IMR-90 (cell line): ENCODE data around the gene SKIC3. TPM values are rescaled to one million over a fixed set of nuclear protein-coding genes. Genes with fewer than 3 reads are reported as not detected.

Source experiments
- ATAC-seq: fragments of 200-7000 bp; cut with Tn5 transposase; 2 replicates; pipeline ENCODE4 v1.9.1; 2020; ENCODE audit warnings: low read depth, mild to moderate bottlenecking, moderate library complexity
- BruUV-seq: library from RNA; stranded (reverse); fragments of 400-500 nt; replicated peaks from 2 replicates; lab custom pipeline; 2021; lab: Mats Ljungman, UMichigan
- CTCF ChIA-PET: fragments of 300-600 bp; formaldehyde crosslinking; extraction: SDS; loops from one replicate; lab custom pipeline; 2021; ENCODE audit warnings: antibody characterized with exemption; lab: Yijun Ruan, JAX
- POLR2A ChIA-PET: fragments of 300-600 bp; sonication (Branson Sonifier 250); formaldehyde crosslinking; loops from one replicate; lab custom pipeline; 2022; ENCODE audit warnings: antibody characterized with exemption; ENCODE audit not compliant: unreplicated experiment; lab: Charles Lee
- DNase-seq: peaks from one replicate; pipeline ENCODE4 v3.0.0; 2013
- H2AFZ ChIP-seq: replicated peaks from 2 replicates; pipeline ENCODE3; 2013; ENCODE audit warnings: low read length, mild to moderate bottlenecking; ENCODE audit not compliant: poor library complexity
- H2AK5ac ChIP-seq: 2 replicates; pipeline ENCODE4 v1.6.1; 2013; ENCODE audit warnings: low read depth, low read length, inconsistent platforms
- H2AK9ac ChIP-seq: replicated peaks from 2 replicates; pipeline ENCODE3; 2013; ENCODE audit warnings: mild to moderate bottlenecking, low read depth, low read length, moderate library complexity; ENCODE audit not compliant: poor library complexity
- H2BK120ac ChIP-seq: 2 replicates; pipeline ENCODE4 v1.6.1; 2013; ENCODE audit warnings: low read depth, low read length, inconsistent platforms
- H2BK15ac ChIP-seq: 3 replicates; pipeline ENCODE4 v1.6.1; 2013; ENCODE audit warnings: low read depth, low read length, inconsistent platforms
- H2BK20ac ChIP-seq: 2 replicates; pipeline ENCODE4 v1.6.1; 2013; ENCODE audit warnings: low read depth, mild to moderate bottlenecking, inconsistent platforms, low read length, moderate library complexity
- H2BK5ac ChIP-seq: 2 replicates; pipeline ENCODE4 v1.6.1; 2013; ENCODE audit warnings: mild to moderate bottlenecking, low read depth, low read length, inconsistent platforms; ENCODE audit not compliant: poor library complexity, severe bottlenecking
- H3K14ac ChIP-seq: replicated peaks from 2 replicates; pipeline ENCODE4 v1.6.1; 2013; ENCODE audit warnings: low read depth, low read length, inconsistent platforms
- H3K18ac ChIP-seq: 2 replicates; pipeline ENCODE4 v1.6.1; 2013; ENCODE audit warnings: low read depth, low read length, control low read depth
- H3K23ac ChIP-seq: 2 replicates; pipeline ENCODE4 v1.6.1; 2013; ENCODE audit warnings: low read depth, low read length, inconsistent platforms
- H3K27ac ChIP-seq: 2 replicates; pipeline ENCODE4 v1.5.1; 2013; ENCODE audit warnings: mild to moderate bottlenecking, control low read depth, low read length; ENCODE audit not compliant: insufficient read depth
- H3K27me3 ChIP-seq: 2 replicates; pipeline ENCODE4 v1.6.1; 2013; ENCODE audit warnings: low read length; ENCODE audit not compliant: control insufficient read depth, insufficient read depth
- H3K36me3 ChIP-seq: 2 replicates; pipeline ENCODE4 v1.6.1; 2013; ENCODE audit warnings: low read length, mixed read lengths; ENCODE audit not compliant: control insufficient read depth, insufficient read depth
- H3K4ac ChIP-seq: 2 replicates; pipeline ENCODE4 v1.6.1; 2013; ENCODE audit warnings: low read depth, low read length, inconsistent platforms
- H3K4me1 ChIP-seq: 2 replicates; pipeline ENCODE4 v1.6.1; 2013; ENCODE audit warnings: low read length, mixed read lengths; ENCODE audit not compliant: control insufficient read depth, insufficient read depth
- H3K4me2 ChIP-seq: 2 replicates; pipeline ENCODE4 v1.6.1; 2013; ENCODE audit warnings: low read depth, mild to moderate bottlenecking, control low read depth, low read length, moderate library complexity
- H3K4me3 ChIP-seq: 2 replicates; pipeline ENCODE4 v1.5.1; 2013; ENCODE audit warnings: low read depth, mild to moderate bottlenecking, control low read depth, low read length, moderate library complexity; ENCODE audit not compliant: insufficient read depth
- H3K56ac ChIP-seq: 2 replicates; pipeline ENCODE4 v1.6.1; 2013; ENCODE audit warnings: low read length, inconsistent platforms; ENCODE audit not compliant: insufficient read depth; ENCODE audit errors: extremely low read depth
- H3K79me1 ChIP-seq, 2 experiments: 2 replicates each; pipeline ENCODE4 v1.6.1; 2013; ENCODE audit warnings: low read length in 2 of 2, inconsistent platforms in 1 of 2, low read depth in 1 of 2
- H3K9ac ChIP-seq: 2 replicates; pipeline ENCODE4 v1.6.1; 2013; ENCODE audit warnings: low read depth, low read length, control low read depth
- H3K9me1 ChIP-seq: 2 replicates; pipeline ENCODE4 v1.6.1; 2013; ENCODE audit warnings: low read length, inconsistent platforms; ENCODE audit not compliant: insufficient read depth
- H3K9me3 ChIP-seq: 2 replicates; pipeline ENCODE4 v1.6.1; 2013; ENCODE audit warnings: low read length; ENCODE audit not compliant: control insufficient read depth, insufficient read depth
- H4K20me1 ChIP-seq: 2 replicates; pipeline ENCODE4 v1.6.1; 2013; ENCODE audit warnings: low read length, inconsistent platforms; ENCODE audit not compliant: insufficient read depth
- H4K5ac ChIP-seq: 2 replicates; pipeline ENCODE4 v1.6.1; 2013; ENCODE audit warnings: mild to moderate bottlenecking, low read depth, low read length, control low read depth
- H4K8ac ChIP-seq, 2 experiments: 2 replicates each; pipeline ENCODE4 v1.6.1; 2013; ENCODE audit warnings: low read depth in 2 of 2, low read length in 2 of 2, control low read depth in 1 of 2, inconsistent platforms in 1 of 2
- H4K91ac ChIP-seq: 2 replicates; pipeline ENCODE4 v1.6.1; 2013; ENCODE audit warnings: low read depth, low read length, inconsistent platforms; ENCODE audit not compliant: insufficient read depth
- CHD1 ChIP-seq: IDR thresholded peaks from 2 replicates; pipeline ENCODE4 v1.6.1; 2012; ENCODE audit warnings: low read depth, low read length, improper control_type of control experiment
- ELK1 ChIP-seq: fragments of 150-350 bp; IDR thresholded peaks from 2 replicates; pipeline ENCODE4 v1.6.1; 2016; ENCODE audit warnings: low read depth, mild to moderate bottlenecking, low read length, moderate library complexity, borderline replicate concordance
- MAFK ChIP-seq: IDR thresholded peaks from 2 replicates; pipeline ENCODE4 v1.6.1; 2012; ENCODE audit warnings: low read depth, low read length, improper control_type of control experiment
- POLR2A ChIP-seq: IDR thresholded peaks from 2 replicates; pipeline ENCODE4 v1.6.1; 2012; ENCODE audit warnings: mild to moderate bottlenecking, low read depth, low read length
- RAD21 ChIP-seq: IDR thresholded peaks from 2 replicates; pipeline ENCODE4 v1.6.1; 2012; ENCODE audit warnings: low read length, improper control_type of control experiment
- RCOR1 ChIP-seq: IDR thresholded peaks from 2 replicates; pipeline ENCODE4 v1.6.1; 2012; ENCODE audit warnings: mild to moderate bottlenecking, low read length, improper control_type of control experiment; ENCODE audit not compliant: insufficient replicate concordance
- RFX5 ChIP-seq: IDR thresholded peaks from 2 replicates; pipeline ENCODE4 v1.8.0; 2012; ENCODE audit warnings: low read depth, mild to moderate bottlenecking, low read length, moderate library complexity
- WGBS, 2 experiments: methylation state at CpG; one replicate each; pipeline versions ENCODE4 v1.1.5 to v1.1.7; 2013; ENCODE audit warnings: missing lambda C conversion rate in 2 of 2; ENCODE audit not compliant: insufficient read length in 1 of 2; ENCODE audit errors: extremely low coverage in 2 of 2; 5-methylcytosine and 5-hydroxymethylcytosine counted together
- dilution Hi-C: fragments of 300-500 bp; cut with HindIII; formaldehyde crosslinking; loops from one replicate; pipeline ENCODE4 v1.14.3; 2018; ENCODE audit warnings: low sequenced_read_pairs; ENCODE audit not compliant: unreplicated experiment
- in situ Hi-C: fragments of 300-500 bp; cut with MboI; formaldehyde crosslinking; loops from 3 replicates; pipeline ENCODE4 v1.14.3; 2019; ENCODE audit warnings: low sequenced_read_pairs, inconsistent platforms, mixed read lengths
- intact Hi-C: fragments of 100-400 bp; cut with micrococcal nuclease; formaldehyde crosslinking; loops from 2 replicates; pipeline ENCODE4 v1.10.0; 2022
- polyA plus RNA-seq, 3 experiments: library from polyadenylated mRNA; depleted of rRNA; stranded (reverse); fragments of >200 nt; gene quantifications; 2 replicates each; pipeline ENCODE4 v1.2.3, GENCODE V29; 2012; ENCODE audit warnings: low replicate concordance in 1 of 3
- total RNA-seq: library from RNA; depleted of rRNA; stranded (reverse); fragments of >200 nt; gene quantifications from 2 replicates; pipeline ENCODE4 v1.2.3, GENCODE V29; 2012

SKIC3 gene
- total and polyA plus RNA-seq, 2 of the 4 experiments (the other 2 are of a cell fraction) = 47.1 to 145 TPM

DNA sequence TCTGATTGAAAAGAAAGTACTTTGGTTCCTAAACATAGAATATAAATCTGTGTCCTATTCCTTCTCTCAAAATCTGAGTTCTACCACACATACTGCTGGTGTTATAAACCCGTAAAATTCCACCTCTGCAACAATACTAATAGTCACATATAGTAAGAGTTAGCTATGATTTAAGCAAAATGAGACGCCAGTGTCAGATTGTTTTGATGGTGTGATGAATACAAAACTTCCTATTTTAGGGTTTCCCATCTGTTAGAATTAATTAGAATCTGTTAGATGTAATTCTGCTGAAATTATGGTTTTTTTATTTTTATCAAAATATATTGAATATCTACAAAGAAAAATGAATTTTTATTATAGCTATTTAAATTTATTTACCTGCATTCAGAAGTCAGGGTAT lies 26.8 kb upstream of the SKIC3 start:
- H3K36me3 ChIP-seq = no peaks in the 10 kb centered on the region
- no peak overlapping the region for H3K27ac ChIP-seq
- dilution Hi-C loops = no loop called here
- no peak for DNase-seq
- no TSS peak for BruUV-seq
- H4K91ac ChIP-seq = no peak overlapping the region
- H3K27me3 ChIP-seq = no peaks in the 10 kb centered on the region
- in situ Hi-C loops = no loop called here
- H3K4ac ChIP-seq = no peak overlapping the region
- no peaks in the 10 kb centered on the region for H3K9me3 ChIP-seq
- H3K14ac ChIP-seq = no peak overlapping the region
- no peaks in the 10 kb centered on the region for H4K20me1 ChIP-seq
- H2BK120ac ChIP-seq = no peak overlapping the region
- H3K4me3 ChIP-seq = no peak overlapping the region
- no peak overlapping the region for H3K23ac ChIP-seq
- ATAC-seq = no peak
- intact Hi-C loops = no loop called here
- no peak overlapping the region for H2BK15ac ChIP-seq
- H4K8ac ChIP-seq = no peak overlapping the region
- TF ChIP-seq RAD21 (no peak), MAFK (no peak), CHD1 (no peak), RFX5 (no peak), RCOR1 (no peak), ELK1 (no peak), POLR2A (no peak)
- no peak overlapping the region for H3K4me2 ChIP-seq
- no peak overlapping the region for H2AFZ ChIP-seq
- no peak overlapping the region for H2BK5ac ChIP-seq
- no peak overlapping the region for H2BK20ac ChIP-seq
- no peak overlapping the region for H2AK9ac ChIP-seq
- H4K5ac ChIP-seq = no peak overlapping the region
- CTCF ChIA-PET = no interaction called here
- H3K56ac ChIP-seq = no peak overlapping the region
- H2AK5ac ChIP-seq = no peak overlapping the region
- peaks cover 7 to 16% of the 10 kb centered on the region in 2 experiments for H3K79me1 ChIP-seq
- no peaks in the 10 kb centered on the region for H3K4me1 ChIP-seq
- no peak overlapping the region for H3K9ac ChIP-seq
- no CpG with 5 or more reads among the region's 2 CpGs for WGBS, 2 experiments
- H3K9me1 ChIP-seq = no peaks in the 10 kb centered on the region
- POLR2A ChIA-PET = no interaction called here
- no peak overlapping the region for H3K18ac ChIP-seq
